OCI-LY1 (cell line): Measurements from ENCODE around the gene GHRL.

ENCODE experiments used
- CTCF ChIP-seq: fragments of 200-600 bp; sonication (generic), shearing (Covaris generic); IDR thresholded peaks from 2 replicates; pipeline ENCODE4 v1.5.1; 2017; ENCODE audit warnings: mild to moderate bottlenecking, antibody characterized with exemption, low read length, moderate library complexity, mixed read lengths
- EZH2 ChIP-seq: fragments of 200-600 bp; sonication (generic), shearing (Covaris generic); IDR thresholded peaks from 2 replicates; pipeline ENCODE4 v1.8.0; 2017; ENCODE audit warnings: borderline replicate concordance, mixed run types, mild to moderate bottlenecking, antibody characterized with exemption, low read length, moderate library complexity, mixed read lengths

- TF ChIP-seq CTCF, result no peak
- no peak for TF ChIP-seq EZH2
Measured at GRCh38 chr3:10240799-10241198, 51.9 kb downstream of the GHRL start.
